ENCODE data around the gene HTR5A. TPM values are rescaled to one million over a fixed set of nuclear protein-coding genes. Genes with fewer than 3 reads are reported as not detected.

The HTR5A gene
- polyA plus RNA-seq, 4 donors, result 0.04 TPM; not detected in 3

DNA sequence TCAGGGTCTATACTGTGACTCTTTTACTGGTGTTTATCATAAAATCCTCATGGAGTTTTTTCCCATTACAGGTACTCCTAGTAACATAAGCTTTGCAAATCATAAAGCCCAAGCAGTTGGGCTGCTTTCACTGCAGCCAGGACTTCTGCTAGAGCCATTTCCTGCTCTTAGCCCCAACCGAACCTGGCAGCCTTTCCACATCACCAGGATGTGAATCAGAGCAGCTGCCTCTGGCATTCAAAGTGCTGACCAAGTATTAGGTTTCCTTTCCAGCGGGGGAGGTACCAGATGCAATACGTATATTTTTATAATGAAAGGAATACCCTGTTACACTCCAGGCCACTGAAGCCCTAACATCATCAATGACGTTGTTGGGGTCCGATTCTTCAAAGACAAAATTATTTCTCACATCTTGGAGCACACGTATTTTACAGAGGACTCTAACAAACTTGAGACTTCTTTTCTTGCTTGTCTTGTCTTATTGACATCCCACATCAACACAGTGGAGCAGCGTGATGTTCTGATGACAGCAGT lies 3.6 kb upstream of the HTR5A start:
- Histone ChIP-seq H3K27ac (ENCODE audit: low read depth in 1 of 3, low read length in 2 of 3) (no peak overlapping the region), H3K4me3 (ENCODE audit: low read depth in 1 of 3, low read length in 3 of 3) (no peak overlapping the region), H3K36me3 (ENCODE audit: control insufficient read depth in 3 of 3, insufficient read depth in 2 of 3, low read depth in 1 of 3, low read length in 3 of 3) (no peaks in the 10 kb centered on the region), H3K27me3 (ENCODE audit: control insufficient read depth in 3 of 3, insufficient read depth in 3 of 3, low read length in 3 of 3) (peaks cover 0 to 14% (median 0%) of the 10 kb centered on the region in 3 donors), H3K4me1 (ENCODE audit: control insufficient read depth in 3 of 3, insufficient read depth in 2 of 3, low read depth in 1 of 3, low read length in 2 of 3) (no peaks in the 10 kb centered on the region), H3K9me3 (ENCODE audit: control insufficient read depth in 2 of 2, insufficient read depth in 1 of 2, low read depth in 1 of 2, low read length in 1 of 2) (no peaks in the 10 kb centered on the region)
- no peak for DNase-seq
- 51 to 61% (median 61%) methylated on average over 7 of the region's 7 CpGs for WGBS, 3 donors
- FAIRE-seq, result no peak

DNA sequence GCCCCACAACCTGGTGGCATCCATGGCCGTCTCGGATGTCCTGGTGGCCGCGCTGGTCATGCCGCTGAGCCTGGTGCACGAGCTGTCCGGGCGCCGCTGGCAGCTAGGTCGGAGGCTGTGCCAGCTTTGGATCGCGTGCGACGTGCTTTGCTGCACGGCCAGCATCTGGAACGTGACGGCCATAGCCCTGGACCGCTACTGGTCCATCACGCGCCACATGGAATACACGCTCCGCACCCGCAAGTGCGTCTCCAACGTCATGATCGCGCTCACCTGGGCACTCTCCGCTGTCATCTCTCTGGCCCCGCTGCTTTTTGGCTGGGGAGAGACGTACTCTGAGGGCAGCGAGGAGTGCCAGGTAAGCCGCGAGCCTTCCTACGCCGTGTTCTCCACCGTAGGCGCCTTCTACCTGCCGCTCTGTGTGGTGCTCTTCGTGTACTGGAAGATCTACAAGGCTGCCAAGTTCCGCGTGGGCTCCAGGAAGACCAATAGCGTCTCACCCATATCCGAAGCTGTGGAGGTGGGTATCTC lies 1.1 kb downstream of the HTR5A start:
- 64 to 71% (median 69%) methylated on average over 43 of the region's 43 CpGs for WGBS, 3 donors
- Histone ChIP-seq H3K27ac (ENCODE audit: low read depth in 1 of 3, low read length in 2 of 3) (no peak overlapping the region), H3K4me3 (ENCODE audit: low read depth in 1 of 3, low read length in 3 of 3) (no peak overlapping the region), H3K36me3 (ENCODE audit: control insufficient read depth in 3 of 3, insufficient read depth in 2 of 3, low read depth in 1 of 3, low read length in 3 of 3) (no peaks in the 10 kb centered on the region), H3K27me3 (ENCODE audit: control insufficient read depth in 3 of 3, insufficient read depth in 3 of 3, low read length in 3 of 3) (peaks cover 0 to 22% (median 0%) of the 10 kb centered on the region in 3 donors), H3K9me3 (ENCODE audit: control insufficient read depth in 2 of 2, insufficient read depth in 1 of 2, low read depth in 1 of 2, low read length in 1 of 2) (no peaks in the 10 kb centered on the region), H3K4me1 (ENCODE audit: control insufficient read depth in 3 of 3, insufficient read depth in 2 of 3, low read depth in 1 of 3, low read length in 2 of 3) (no peaks in the 10 kb centered on the region)
- no peak for DNase-seq
- FAIRE-seq, result no peak

DNA sequence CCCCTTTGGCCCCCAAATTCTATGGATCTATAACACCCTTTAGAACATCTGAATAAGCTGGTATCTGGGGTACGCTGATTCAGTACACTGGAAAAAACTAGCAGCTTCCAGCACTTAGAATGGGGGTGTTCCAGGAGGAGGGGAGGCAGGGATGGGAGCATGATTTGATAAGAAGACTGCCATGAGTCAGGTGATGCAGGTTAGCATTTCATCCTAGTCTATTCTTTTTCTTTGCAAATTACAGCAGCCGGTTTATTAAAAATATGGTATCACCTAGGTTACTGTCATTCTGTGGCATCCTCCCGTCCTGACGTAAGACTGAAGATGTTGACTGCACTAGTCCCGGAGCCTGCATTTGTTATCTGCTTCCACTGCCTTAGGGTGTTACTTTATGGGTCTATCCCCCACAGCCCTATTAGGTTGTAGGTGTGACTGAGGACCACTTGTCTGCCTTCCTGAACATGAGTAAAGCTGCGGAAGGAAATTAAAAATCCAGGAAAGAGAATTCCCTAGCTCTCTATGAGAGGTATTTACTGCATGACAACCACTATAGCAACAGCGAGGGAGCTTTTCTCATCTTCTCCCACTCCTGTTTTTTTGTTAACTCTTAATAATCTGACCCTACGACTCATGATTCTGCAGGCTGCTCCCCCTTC lies 1.9 kb downstream of the HTR5A start:
- FAIRE-seq (no peak), DNase-seq (no peak)
- Histone ChIP-seq H3K27ac (ENCODE audit: low read depth in 1 of 3, low read length in 2 of 3) (no peak overlapping the region), H3K4me3 (ENCODE audit: low read depth in 1 of 3, low read length in 3 of 3) (no peak overlapping the region), H3K4me1 (ENCODE audit: control insufficient read depth in 3 of 3, insufficient read depth in 2 of 3, low read depth in 1 of 3, low read length in 2 of 3) (no peaks in the 10 kb centered on the region), H3K27me3 (ENCODE audit: control insufficient read depth in 3 of 3, insufficient read depth in 3 of 3, low read length in 3 of 3) (peaks cover 0 to 22% (median 0%) of the 10 kb centered on the region in 3 donors), H3K36me3 (ENCODE audit: control insufficient read depth in 3 of 3, insufficient read depth in 2 of 3, low read depth in 1 of 3, low read length in 3 of 3) (no peaks in the 10 kb centered on the region), H3K9me3 (ENCODE audit: control insufficient read depth in 2 of 2, insufficient read depth in 1 of 2, low read depth in 1 of 2, low read length in 1 of 2) (no peaks in the 10 kb centered on the region)
- WGBS, 3 donors, result 75 to 82% (median 76%) methylated on average over 8 of the region's 8 CpGs

DNA sequence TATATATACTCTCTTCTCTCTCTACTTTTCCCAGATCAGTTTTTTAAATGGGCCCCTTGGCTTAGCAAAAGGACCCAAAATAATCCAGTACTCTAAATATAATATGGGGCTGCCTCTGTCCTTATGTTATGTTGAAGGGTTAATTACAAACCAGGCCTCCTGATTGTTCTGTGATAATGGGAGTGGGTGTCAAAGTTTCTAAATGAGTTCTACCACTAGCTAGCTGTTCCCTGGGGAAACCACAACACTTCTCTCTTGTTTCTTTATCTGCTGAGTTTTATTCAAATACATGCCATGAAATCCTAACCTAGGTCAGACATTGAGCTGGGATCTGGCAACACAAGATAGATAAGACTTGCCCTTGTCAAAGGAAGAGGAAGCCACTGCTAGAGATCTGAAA lies 3.8 kb downstream of the HTR5A start:
- no peaks in the 10 kb centered on the region for H3K9me3 ChIP-seq (ENCODE audit: control insufficient read depth in 2 of 2, insufficient read depth in 1 of 2, low read depth in 1 of 2, low read length in 1 of 2)
- no peaks in the 10 kb centered on the region for H3K4me1 ChIP-seq (ENCODE audit: control insufficient read depth in 3 of 3, insufficient read depth in 2 of 3, low read depth in 1 of 3, low read length in 2 of 3)
- H3K4me3 ChIP-seq (ENCODE audit: low read depth in 1 of 3, low read length in 3 of 3), result no peak overlapping the region
- H3K27me3 ChIP-seq (ENCODE audit: control insufficient read depth in 3 of 3, insufficient read depth in 3 of 3, low read length in 3 of 3), result peaks cover 0 to 22% (median 0%) of the 10 kb centered on the region in 3 donors
- no peak overlapping the region for H3K27ac ChIP-seq (ENCODE audit: low read depth in 1 of 3, low read length in 2 of 3)
- no peaks in the 10 kb centered on the region for H3K36me3 ChIP-seq (ENCODE audit: control insufficient read depth in 3 of 3, insufficient read depth in 2 of 3, low read depth in 1 of 3, low read length in 3 of 3)
- no peak for DNase-seq
- no peak for FAIRE-seq

DNA sequence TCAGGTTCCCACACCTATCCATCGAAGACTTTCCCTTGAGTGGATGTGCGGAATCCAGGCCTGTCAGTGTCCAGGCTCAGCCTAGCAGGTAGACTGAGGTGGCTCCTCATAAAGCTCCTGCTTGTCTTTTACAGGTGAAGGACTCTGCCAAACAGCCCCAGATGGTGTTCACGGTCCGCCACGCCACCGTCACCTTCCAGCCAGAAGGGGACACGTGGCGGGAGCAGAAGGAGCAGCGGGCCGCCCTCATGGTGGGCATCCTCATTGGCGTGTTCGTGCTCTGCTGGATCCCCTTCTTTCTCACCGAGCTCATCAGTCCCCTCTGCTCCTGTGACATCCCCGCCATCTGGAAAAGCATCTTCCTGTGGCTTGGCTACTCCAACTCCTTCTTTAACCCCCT lies 13.9 kb downstream of the HTR5A start:
- Histone ChIP-seq H3K4me1 (ENCODE audit: control insufficient read depth in 3 of 3, insufficient read depth in 2 of 3, low read depth in 1 of 3, low read length in 2 of 3) (no peaks in the 10 kb centered on the region), H3K36me3 (ENCODE audit: control insufficient read depth in 3 of 3, insufficient read depth in 2 of 3, low read depth in 1 of 3, low read length in 3 of 3) (no peaks in the 10 kb centered on the region), H3K9me3 (ENCODE audit: control insufficient read depth in 2 of 2, insufficient read depth in 1 of 2, low read depth in 1 of 2, low read length in 1 of 2) (no peaks in the 10 kb centered on the region), H3K4me3 (ENCODE audit: low read depth in 1 of 3, low read length in 3 of 3) (no peak overlapping the region), H3K27me3 (ENCODE audit: control insufficient read depth in 3 of 3, insufficient read depth in 3 of 3, low read length in 3 of 3) (peaks cover 0 to 1% (median 0%) of the 10 kb centered on the region in 3 donors), H3K27ac (ENCODE audit: low read depth in 1 of 3, low read length in 2 of 3) (no peak overlapping the region)
- 87 to 94% (median 88%) methylated on average over 13 to 14 of the region's 14 CpGs for WGBS, 3 donors
- DNase-seq, result no peak
- FAIRE-seq, result no peak

DNA sequence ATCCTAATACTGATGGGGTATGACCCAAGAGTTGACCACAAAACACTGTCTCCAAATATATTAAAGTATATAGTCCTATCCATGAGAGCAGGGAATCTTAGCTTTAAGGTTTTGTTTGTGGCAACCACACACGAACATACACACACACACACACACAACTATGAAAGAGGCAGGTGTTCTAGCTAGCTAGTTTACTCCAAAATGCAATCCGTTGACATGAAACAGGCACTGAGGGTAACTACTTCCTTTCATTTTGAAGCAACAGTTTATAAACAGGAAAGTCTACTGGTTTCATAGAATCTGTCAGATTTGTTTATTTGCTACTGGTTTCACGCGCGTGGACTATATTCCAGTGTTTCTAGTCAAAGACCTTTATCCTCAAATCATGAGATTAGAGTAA lies 14.8 kb downstream of the HTR5A start:
- Histone ChIP-seq H3K4me1 (ENCODE audit: control insufficient read depth in 3 of 3, insufficient read depth in 2 of 3, low read depth in 1 of 3, low read length in 2 of 3) (no peaks in the 10 kb centered on the region), H3K36me3 (ENCODE audit: control insufficient read depth in 3 of 3, insufficient read depth in 2 of 3, low read depth in 1 of 3, low read length in 3 of 3) (no peaks in the 10 kb centered on the region), H3K9me3 (ENCODE audit: control insufficient read depth in 2 of 2, insufficient read depth in 1 of 2, low read depth in 1 of 2, low read length in 1 of 2) (no peaks in the 10 kb centered on the region), H3K27me3 (ENCODE audit: control insufficient read depth in 3 of 3, insufficient read depth in 3 of 3, low read length in 3 of 3) (peaks cover 0 to 1% (median 0%) of the 10 kb centered on the region in 3 donors), H3K4me3 (ENCODE audit: low read depth in 1 of 3, low read length in 3 of 3) (no peak overlapping the region), H3K27ac (ENCODE audit: low read depth in 1 of 3, low read length in 2 of 3) (no peak overlapping the region)
- DNase-seq (no peak), FAIRE-seq (no peak)
- 53 to 72% (median 64%) methylated on average over 5 of the region's 5 CpGs for WGBS, 3 donors

DNA sequence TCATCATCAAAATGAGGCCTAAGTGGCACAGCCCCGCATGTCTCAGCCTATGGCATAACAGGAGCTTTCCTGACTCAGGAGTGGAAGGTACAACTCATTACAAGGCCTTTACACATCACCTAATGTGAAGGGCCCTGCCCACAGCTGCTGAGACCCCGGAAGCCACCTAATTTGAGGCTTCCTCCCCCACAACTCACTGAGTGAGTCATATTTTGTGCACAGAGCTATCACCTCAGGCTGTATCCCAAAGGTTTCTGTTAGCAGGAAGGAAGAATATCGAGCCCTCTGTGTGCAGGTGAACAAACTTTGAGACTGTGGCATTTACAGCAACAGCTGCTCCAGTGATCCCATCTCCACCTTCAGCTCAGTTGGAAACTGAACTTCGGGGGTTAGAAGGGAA lies 20.6 kb downstream of the HTR5A start:
- no peaks in the 10 kb centered on the region for H3K9me3 ChIP-seq (ENCODE audit: control insufficient read depth in 2 of 2, insufficient read depth in 1 of 2, low read depth in 1 of 2, low read length in 1 of 2)
- no peak for FAIRE-seq
- H3K27ac ChIP-seq (ENCODE audit: low read depth in 1 of 3, low read length in 2 of 3), result no peak overlapping the region
- no peaks in the 10 kb centered on the region for H3K4me1 ChIP-seq (ENCODE audit: control insufficient read depth in 3 of 3, insufficient read depth in 2 of 3, low read depth in 1 of 3, low read length in 2 of 3)
- no peaks in the 10 kb centered on the region for H3K36me3 ChIP-seq (ENCODE audit: control insufficient read depth in 3 of 3, insufficient read depth in 2 of 3, low read depth in 1 of 3, low read length in 3 of 3)
- 49 to 57% (median 54%) methylated on average over 4 of the region's 4 CpGs for WGBS, 3 donors
- no peak for DNase-seq
- H3K27me3 ChIP-seq (ENCODE audit: control insufficient read depth in 3 of 3, insufficient read depth in 3 of 3, low read length in 3 of 3), result no peaks in the 10 kb centered on the region
- H3K4me3 ChIP-seq (ENCODE audit: low read depth in 1 of 3, low read length in 3 of 3), result no peak overlapping the region

DNA sequence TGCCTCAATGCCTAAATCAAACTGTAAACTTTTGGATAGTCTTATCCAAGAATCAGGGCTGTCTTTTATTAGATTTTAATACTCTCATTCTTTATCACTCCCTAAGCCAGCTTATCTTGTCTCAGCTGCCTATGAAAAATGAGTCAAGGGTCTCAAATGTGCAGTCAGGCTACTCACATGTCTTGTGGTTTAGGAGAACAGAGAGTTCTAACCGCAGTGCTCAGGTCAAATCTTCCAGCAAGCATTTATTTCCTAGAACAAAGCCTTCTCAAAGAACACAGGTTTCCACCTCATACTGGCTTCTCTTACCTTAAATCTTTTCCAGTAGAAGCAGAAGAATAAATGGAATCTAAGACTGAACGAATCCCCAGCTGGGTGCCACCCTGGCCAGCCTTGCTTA lies 23.5 kb downstream of the HTR5A start:
- Histone ChIP-seq H3K4me1 (ENCODE audit: control insufficient read depth in 3 of 3, insufficient read depth in 2 of 3, low read depth in 1 of 3, low read length in 2 of 3) (no peaks in the 10 kb centered on the region), H3K36me3 (ENCODE audit: control insufficient read depth in 3 of 3, insufficient read depth in 2 of 3, low read depth in 1 of 3, low read length in 3 of 3) (no peaks in the 10 kb centered on the region), H3K4me3 (ENCODE audit: low read depth in 1 of 3, low read length in 3 of 3) (no peak overlapping the region), H3K27me3 (ENCODE audit: control insufficient read depth in 3 of 3, insufficient read depth in 3 of 3, low read length in 3 of 3) (no peaks in the 10 kb centered on the region), H3K9me3 (ENCODE audit: control insufficient read depth in 2 of 2, insufficient read depth in 1 of 2, low read depth in 1 of 2, low read length in 1 of 2) (no peaks in the 10 kb centered on the region), H3K27ac (ENCODE audit: low read depth in 1 of 3, low read length in 2 of 3) (no peak overlapping the region)
- 60 to 75% (median 68%) methylated on average over 2 of the region's 2 CpGs for WGBS, 3 donors
- FAIRE-seq, result no peak
- no peak for DNase-seq

Data from small intestine (tissue), 7 donors.